Osteoblast (primary cell): Measurements from ENCODE around the gene TSEN54. TPM values are rescaled to one million over a fixed set of nuclear protein-coding genes. Genes with fewer than 3 reads are reported as not detected.

Experiments
- DNase-seq: peaks from one replicate; pipeline ENCODE4 v3.0.0; 2011; ENCODE audit warnings: low spot score, mixed read lengths; ENCODE audit not compliant: insufficient read length; ENCODE audit errors: missing footprints
- H2AFZ ChIP-seq: 2 replicates; pipeline ENCODE4 v1.6.0; 2011; ENCODE audit warnings: mild to moderate bottlenecking, low read length
- H3K27ac ChIP-seq: 2 replicates; pipeline ENCODE4 v1.5.1; 2011; ENCODE audit warnings: mild to moderate bottlenecking, low read depth, low read length, moderate library complexity
- H3K27me3 ChIP-seq: 2 replicates; pipeline ENCODE4 v1.6.0; 2012; ENCODE audit warnings: mild to moderate bottlenecking, control low read depth, inconsistent platforms, low read length, moderate library complexity; ENCODE audit not compliant: insufficient read depth
- H3K36me3 ChIP-seq: 2 replicates; pipeline ENCODE4 v1.5.1; 2011; ENCODE audit warnings: mild to moderate bottlenecking, low read length, control low read depth, moderate library complexity; ENCODE audit not compliant: insufficient read depth
- H3K4me1 ChIP-seq: 2 replicates; pipeline ENCODE4 v1.5.1; 2011; ENCODE audit warnings: mild to moderate bottlenecking, low read length, control low read depth, moderate library complexity; ENCODE audit not compliant: insufficient read depth
- H3K4me2 ChIP-seq: 2 replicates; pipeline ENCODE4 v1.6.0; 2011; ENCODE audit warnings: mild to moderate bottlenecking, low read length; ENCODE audit not compliant: insufficient read depth
- H3K4me3 ChIP-seq: fragments of 200-600 bp; sonication (generic); 3 replicates; pipeline ENCODE4 v1.5.1; 2012; ENCODE audit warnings: mild to moderate bottlenecking, low read length, inconsistent platforms; ENCODE audit not compliant: insufficient read depth
- H3K79me2 ChIP-seq: 2 replicates; pipeline ENCODE4 v1.6.0; 2012; ENCODE audit warnings: mild to moderate bottlenecking, low read length, control low read depth, inconsistent platforms; ENCODE audit not compliant: insufficient read depth
- H3K9me3 ChIP-seq: 2 replicates; pipeline ENCODE4 v1.5.1; 2011; ENCODE audit warnings: low read depth, low read length, control low read depth
- H4K20me1 ChIP-seq: 2 replicates; pipeline ENCODE4 v1.6.0; 2012; ENCODE audit warnings: mild to moderate bottlenecking, low read length, control low read depth; ENCODE audit not compliant: insufficient read depth
- total RNA-seq: library from RNA; depleted of rRNA; stranded (reverse); fragments of >200 nt; gene quantifications from 2 replicates; pipeline ENCODE4 v1.2.3, GENCODE V29; 2012
- TF ChIP-seq, protein P1 (sequence below): IDR thresholded peaks from 2 replicates; pipeline ENCODE4 v1.5.1; 2011; ENCODE audit warnings: mild to moderate bottlenecking, low read depth, low read length, moderate library complexity; ENCODE audit errors: extremely low read depth

The TSEN54 gene
- total RNA-seq, 1 donor = 10.9 TPM

DNA sequence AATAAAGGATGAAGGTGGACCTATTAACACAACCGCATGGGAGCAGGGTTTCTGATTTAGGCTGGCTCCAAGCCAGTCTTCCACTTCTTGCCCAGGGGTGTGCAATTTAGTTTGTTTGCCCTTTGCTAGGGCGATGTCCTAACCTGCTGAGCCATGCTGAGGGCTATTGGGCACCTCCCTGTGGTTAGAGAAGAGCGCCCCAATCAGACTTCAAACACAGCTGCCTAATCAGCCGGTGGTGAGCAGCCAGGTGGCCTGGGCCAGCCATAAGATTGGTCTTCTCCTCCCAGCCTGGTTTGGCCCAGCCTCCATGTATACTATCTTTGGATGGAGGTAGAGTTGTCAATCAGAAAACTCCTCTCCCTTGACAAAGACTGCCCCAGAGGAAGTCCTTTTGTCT is 44.2 kb upstream of the TSEN54 start:
- Histone ChIP-seq H3K27ac (no peak overlapping the region), H3K4me3 (no peak overlapping the region), H4K20me1 (peaks cover 21% of the 10 kb centered on the region), H3K36me3 (peaks cover 10% of the 10 kb centered on the region), H3K79me2 (peaks cover 13% of the 10 kb centered on the region), H2AFZ (no peak overlapping the region), H3K27me3 (no peaks in the 10 kb centered on the region), H3K4me1 (peaks cover 4% of the 10 kb centered on the region), H3K9me3 (no peaks in the 10 kb centered on the region), H3K4me2 (no peak overlapping the region)
- TF ChIP-seq, protein P1, sequence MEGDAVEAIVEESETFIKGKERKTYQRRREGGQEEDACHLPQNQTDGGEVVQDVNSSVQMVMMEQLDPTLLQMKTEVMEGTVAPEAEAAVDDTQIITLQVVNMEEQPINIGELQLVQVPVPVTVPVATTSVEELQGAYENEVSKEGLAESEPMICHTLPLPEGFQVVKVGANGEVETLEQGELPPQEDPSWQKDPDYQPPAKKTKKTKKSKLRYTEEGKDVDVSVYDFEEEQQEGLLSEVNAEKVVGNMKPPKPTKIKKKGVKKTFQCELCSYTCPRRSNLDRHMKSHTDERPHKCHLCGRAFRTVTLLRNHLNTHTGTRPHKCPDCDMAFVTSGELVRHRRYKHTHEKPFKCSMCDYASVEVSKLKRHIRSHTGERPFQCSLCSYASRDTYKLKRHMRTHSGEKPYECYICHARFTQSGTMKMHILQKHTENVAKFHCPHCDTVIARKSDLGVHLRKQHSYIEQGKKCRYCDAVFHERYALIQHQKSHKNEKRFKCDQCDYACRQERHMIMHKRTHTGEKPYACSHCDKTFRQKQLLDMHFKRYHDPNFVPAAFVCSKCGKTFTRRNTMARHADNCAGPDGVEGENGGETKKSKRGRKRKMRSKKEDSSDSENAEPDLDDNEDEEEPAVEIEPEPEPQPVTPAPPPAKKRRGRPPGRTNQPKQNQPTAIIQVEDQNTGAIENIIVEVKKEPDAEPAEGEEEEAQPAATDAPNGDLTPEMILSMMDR = no peak
- no peak for DNase-seq

DNA sequence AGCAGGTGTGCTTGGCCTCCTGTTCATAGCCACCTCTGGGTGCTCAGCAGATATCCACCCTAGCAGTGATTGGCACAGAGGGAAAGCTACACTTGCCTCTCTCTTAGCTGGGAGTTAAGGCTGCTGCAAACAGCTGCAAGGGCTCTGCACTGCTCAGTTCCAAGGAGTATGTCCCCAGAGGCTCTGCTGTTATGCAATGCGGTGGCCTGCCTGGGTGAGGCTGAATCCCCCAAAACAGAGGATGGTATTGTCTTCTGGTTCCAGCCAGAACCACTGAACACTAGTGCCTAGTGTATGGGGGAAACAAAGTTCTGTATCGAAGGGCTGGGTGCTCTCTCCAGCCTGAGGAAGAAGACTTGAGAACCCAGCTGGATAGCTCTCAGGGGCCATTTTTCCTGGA is 43.1 kb upstream of the TSEN54 start:
- H3K79me2 ChIP-seq = peaks cover 7% of the 10 kb centered on the region
- H2AFZ ChIP-seq = no peak overlapping the region
- H3K9me3 ChIP-seq = no peaks in the 10 kb centered on the region
- H3K36me3 ChIP-seq = peaks cover 10% of the 10 kb centered on the region
- DNase-seq = peak; percentile 35
- peaks cover 4% of the 10 kb centered on the region for H3K4me1 ChIP-seq
- H3K27ac ChIP-seq = no peak overlapping the region
- H3K27me3 ChIP-seq = no peaks in the 10 kb centered on the region
- H4K20me1 ChIP-seq = peaks cover 21% of the 10 kb centered on the region
- H3K4me2 ChIP-seq = no peak overlapping the region
- H3K4me3 ChIP-seq = no peak overlapping the region
- TF ChIP-seq, protein P1 = no peak

DNA sequence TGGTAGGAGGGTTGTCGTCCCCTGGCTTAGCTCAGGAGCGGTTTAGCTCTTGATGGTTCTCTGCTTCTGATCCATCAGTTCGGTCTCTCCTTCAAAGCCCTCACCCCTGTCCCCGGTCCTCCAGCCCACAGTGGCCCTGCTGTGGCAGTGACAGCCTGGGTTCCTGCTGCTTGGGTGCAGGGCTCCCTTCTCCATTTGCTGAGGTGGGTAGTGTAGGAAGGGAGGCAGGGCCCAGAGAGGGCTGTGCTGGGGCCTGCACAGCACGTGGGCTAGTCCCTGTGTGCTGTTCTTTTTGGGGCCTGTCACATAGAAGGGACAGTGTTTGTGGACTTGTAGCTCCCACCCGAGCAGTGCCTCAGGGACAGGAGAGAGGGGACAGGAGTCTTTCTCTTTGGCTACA is 41.6 kb upstream of the TSEN54 start:
- H3K4me2 ChIP-seq = no peak overlapping the region
- H2AFZ ChIP-seq = no peak overlapping the region
- H3K27ac ChIP-seq = no peak overlapping the region
- no peak for DNase-seq
- TF ChIP-seq, protein P1 = no peak
- no peak overlapping the region for H3K4me3 ChIP-seq
- H3K36me3 ChIP-seq = peaks cover 10% of the 10 kb centered on the region
- H3K9me3 ChIP-seq = no peaks in the 10 kb centered on the region
- H3K27me3 ChIP-seq = no peaks in the 10 kb centered on the region
- peaks cover 5% of the 10 kb centered on the region for H3K79me2 ChIP-seq
- peaks cover 22% of the 10 kb centered on the region for H4K20me1 ChIP-seq
- H3K4me1 ChIP-seq = peaks cover 4% of the 10 kb centered on the region

DNA sequence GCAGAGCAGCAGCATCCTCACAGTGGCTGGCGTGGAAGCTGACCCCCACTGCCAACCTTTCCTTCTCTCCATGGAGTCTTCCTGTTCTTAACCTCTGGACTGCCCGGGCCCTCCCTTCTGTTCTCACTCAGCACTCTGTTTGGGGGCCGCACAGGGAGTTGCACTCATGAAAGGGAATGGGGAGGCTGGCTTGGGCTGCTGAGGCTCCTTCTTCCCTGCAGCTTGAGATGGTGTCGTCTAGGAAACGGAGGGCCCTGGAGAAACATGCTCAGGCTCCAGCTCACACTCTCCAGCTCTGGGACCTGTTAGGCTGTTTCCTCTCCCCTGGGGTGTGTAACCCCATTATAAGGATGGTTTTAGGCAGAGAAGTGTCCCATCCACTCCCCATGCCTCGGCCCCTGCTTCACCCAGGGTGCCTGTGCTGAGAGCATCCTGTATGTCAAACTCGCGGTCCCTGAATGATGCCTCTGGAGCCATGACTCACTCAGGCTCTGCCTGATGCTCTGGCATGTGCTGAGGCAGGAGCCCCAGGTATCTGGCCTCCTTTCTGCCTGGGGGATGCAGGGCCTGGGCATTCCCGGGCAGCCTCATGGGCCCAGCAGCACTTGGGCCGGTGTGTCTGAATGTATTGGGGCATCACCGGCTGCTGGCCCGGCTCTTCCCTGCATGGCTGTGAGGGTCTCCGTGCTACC is 41.0 kb upstream of the TSEN54 start:
- Histone ChIP-seq H3K4me2 (no peak overlapping the region), H3K4me3 (no peak overlapping the region), H4K20me1 (peaks cover 22% of the 10 kb centered on the region), H3K79me2 (peaks cover 5% of the 10 kb centered on the region), H3K9me3 (no peaks in the 10 kb centered on the region), H3K36me3 (peaks cover 10% of the 10 kb centered on the region), H3K27ac (no peak overlapping the region), H2AFZ (no peak overlapping the region), H3K27me3 (no peaks in the 10 kb centered on the region), H3K4me1 (peaks cover 4% of the 10 kb centered on the region)
- TF ChIP-seq, protein P1 = no peak
- DNase-seq = peak; percentile 44
